ENCODE data around the gene LMBR1. TPM values are rescaled to one million over a fixed set of nuclear protein-coding genes. Genes with fewer than 3 reads are reported as not detected.
"Not testable (repeated sequence)": the region's sequence is repeated elsewhere in the genome, so short reads cannot be mapped to it uniquely, and the experiment has no call there.

Gene LMBR1
- polyA plus RNA-seq, 1 donor from 2014 or later: 68.9 TPM

DNA sequence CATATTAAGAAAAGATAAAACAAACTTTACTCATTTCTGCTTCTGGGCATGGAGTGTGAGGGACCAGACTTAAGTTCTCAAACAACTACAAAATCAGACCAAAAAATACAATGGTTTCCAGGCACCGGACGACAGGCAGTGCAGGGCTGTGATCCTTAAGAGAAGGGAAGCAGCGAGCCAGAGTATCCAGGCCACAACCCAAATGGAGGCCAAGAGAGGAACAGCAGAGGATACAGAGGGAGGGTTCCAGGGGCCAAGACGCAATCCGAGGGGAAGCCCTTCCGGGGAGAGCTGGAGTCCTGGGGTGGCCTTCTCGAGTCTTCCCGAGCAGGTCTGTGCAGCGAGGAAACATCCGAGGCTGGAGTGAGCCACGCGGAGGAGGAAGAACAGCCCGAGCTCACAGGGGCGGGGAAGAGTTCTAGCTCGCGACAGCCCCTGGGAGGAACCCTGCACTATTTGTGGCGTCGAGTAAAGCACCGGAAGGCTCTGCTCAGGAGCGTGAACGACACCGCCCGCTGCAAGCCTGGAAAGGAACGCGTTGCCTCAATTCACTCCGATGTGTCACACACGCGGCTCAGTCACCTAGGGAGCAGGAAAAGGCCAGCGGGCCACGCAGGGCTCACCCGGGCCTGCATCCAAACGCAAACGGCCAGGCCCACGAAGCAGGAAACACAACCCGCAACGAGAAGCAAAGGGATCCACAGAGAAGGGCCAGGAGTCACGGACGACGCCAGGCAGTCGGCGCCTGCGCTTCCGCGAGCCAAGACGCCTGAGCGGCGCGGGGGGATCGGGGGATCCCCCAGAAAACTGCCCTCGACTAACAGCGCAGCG is 253.3 kb downstream of the LMBR1 start:
- Histone ChIP-seq H4K20me1 (ENCODE audit: insufficient read depth) (no peaks in the 10 kb centered on the region), H3K9ac (ENCODE audit: low read length) (peak overlapping the region; percentile 72), H3K9me2 (ENCODE audit: insufficient read depth, low read length) (no peaks in the 10 kb centered on the region), H3K36me3 (ENCODE audit: insufficient read depth, low read length) (no peaks in the 10 kb centered on the region), H3K4me3 (ENCODE audit: low read length) (peak overlapping the region; percentile 87), H3K4me2 (ENCODE audit: low read length) (no peak overlapping the region), H3F3A (ENCODE audit: insufficient read depth, low read length, poor library complexity, severe bottlenecking) (no peaks in the 10 kb centered on the region), H3K27me3 (ENCODE audit: insufficient read depth, low read depth, low read length) (no peaks in the 10 kb centered on the region), H2AFZ (ENCODE audit: low read depth, low read length) (peak overlapping the region; percentile 86), H3K9me3 (ENCODE audit: low read length) (no peaks in the 10 kb centered on the region), H3K79me2 (replicated peaks; ENCODE audit: insufficient read depth, low read length) (no peaks in the 10 kb centered on the region), H3K27ac (ENCODE audit: low read length) (peak overlapping the region; percentile 30)
- TF ChIP-seq RAD21 (conservative IDR thresholded peaks at IDR 0.05) (no peak), EZH2 (IDR thresholded peaks at IDR 0.05; ENCODE audit: borderline replicate concordance, insufficient read depth, low read length, poor library complexity, severe bottlenecking) (no peak), TAF1 (IDR thresholded peaks at IDR 0.05; ENCODE audit: low read depth) (no peak), EP300 (conservative IDR thresholded peaks at IDR 0.05; ENCODE audit: poor library complexity, severe bottlenecking) (no peak)
- TF ChIP-seq, protein P1, sequence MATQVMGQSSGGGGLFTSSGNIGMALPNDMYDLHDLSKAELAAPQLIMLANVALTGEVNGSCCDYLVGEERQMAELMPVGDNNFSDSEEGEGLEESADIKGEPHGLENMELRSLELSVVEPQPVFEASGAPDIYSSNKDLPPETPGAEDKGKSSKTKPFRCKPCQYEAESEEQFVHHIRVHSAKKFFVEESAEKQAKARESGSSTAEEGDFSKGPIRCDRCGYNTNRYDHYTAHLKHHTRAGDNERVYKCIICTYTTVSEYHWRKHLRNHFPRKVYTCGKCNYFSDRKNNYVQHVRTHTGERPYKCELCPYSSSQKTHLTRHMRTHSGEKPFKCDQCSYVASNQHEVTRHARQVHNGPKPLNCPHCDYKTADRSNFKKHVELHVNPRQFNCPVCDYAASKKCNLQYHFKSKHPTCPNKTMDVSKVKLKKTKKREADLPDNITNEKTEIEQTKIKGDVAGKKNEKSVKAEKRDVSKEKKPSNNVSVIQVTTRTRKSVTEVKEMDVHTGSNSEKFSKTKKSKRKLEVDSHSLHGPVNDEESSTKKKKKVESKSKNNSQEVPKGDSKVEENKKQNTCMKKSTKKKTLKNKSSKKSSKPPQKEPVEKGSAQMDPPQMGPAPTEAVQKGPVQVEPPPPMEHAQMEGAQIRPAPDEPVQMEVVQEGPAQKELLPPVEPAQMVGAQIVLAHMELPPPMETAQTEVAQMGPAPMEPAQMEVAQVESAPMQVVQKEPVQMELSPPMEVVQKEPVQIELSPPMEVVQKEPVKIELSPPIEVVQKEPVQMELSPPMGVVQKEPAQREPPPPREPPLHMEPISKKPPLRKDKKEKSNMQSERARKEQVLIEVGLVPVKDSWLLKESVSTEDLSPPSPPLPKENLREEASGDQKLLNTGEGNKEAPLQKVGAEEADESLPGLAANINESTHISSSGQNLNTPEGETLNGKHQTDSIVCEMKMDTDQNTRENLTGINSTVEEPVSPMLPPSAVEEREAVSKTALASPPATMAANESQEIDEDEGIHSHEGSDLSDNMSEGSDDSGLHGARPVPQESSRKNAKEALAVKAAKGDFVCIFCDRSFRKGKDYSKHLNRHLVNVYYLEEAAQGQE (IDR thresholded peaks at IDR 0.05; ENCODE audit: borderline replicate concordance): no peak
- TF ChIP-seq, protein P2, sequence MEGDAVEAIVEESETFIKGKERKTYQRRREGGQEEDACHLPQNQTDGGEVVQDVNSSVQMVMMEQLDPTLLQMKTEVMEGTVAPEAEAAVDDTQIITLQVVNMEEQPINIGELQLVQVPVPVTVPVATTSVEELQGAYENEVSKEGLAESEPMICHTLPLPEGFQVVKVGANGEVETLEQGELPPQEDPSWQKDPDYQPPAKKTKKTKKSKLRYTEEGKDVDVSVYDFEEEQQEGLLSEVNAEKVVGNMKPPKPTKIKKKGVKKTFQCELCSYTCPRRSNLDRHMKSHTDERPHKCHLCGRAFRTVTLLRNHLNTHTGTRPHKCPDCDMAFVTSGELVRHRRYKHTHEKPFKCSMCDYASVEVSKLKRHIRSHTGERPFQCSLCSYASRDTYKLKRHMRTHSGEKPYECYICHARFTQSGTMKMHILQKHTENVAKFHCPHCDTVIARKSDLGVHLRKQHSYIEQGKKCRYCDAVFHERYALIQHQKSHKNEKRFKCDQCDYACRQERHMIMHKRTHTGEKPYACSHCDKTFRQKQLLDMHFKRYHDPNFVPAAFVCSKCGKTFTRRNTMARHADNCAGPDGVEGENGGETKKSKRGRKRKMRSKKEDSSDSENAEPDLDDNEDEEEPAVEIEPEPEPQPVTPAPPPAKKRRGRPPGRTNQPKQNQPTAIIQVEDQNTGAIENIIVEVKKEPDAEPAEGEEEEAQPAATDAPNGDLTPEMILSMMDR (IDR thresholded peaks at IDR 0.05; ENCODE audit: poor library complexity, severe bottlenecking): no peak

DNA sequence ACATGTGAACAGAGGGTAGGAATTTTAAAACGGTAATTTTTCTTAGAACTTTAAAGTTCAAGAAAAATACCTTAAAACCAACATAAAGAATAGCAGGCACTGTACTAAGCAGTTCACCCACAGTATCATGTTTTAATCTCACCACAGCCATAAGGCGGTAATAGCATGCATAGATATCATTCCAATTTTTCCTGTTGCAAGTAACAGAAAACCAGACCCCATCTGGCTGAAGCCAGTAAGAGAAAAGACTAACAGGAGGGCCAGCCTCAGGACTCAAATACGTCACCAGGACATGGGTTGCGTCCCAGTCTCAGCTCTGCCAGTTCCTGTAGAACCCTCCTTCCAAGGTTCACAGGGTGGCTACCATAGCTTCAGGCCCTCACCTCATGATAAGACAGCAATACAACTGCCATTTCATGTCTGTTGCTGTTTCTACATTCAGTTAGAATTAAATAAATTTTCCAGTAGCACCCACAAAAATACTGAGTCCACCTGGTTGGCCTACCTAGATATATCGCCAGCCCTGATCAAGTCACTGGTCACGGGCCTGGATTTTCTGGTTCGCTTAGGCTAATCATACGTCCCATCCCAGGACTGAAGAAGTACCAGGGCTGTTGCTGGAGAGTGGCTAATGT is 254.4 kb downstream of the LMBR1 start:
- no peaks in the 10 kb centered on the region for H3K9me2 ChIP-seq (ENCODE audit: insufficient read depth, low read length)
- no peak overlapping the region for H3K4me2 ChIP-seq (ENCODE audit: low read length)
- no peaks in the 10 kb centered on the region for H3K79me2 ChIP-seq (replicated peaks; ENCODE audit: insufficient read depth, low read length)
- H3K4me3 ChIP-seq (ENCODE audit: low read length): peak overlapping the region; percentile 32
- no peaks in the 10 kb centered on the region for H3F3A ChIP-seq (ENCODE audit: insufficient read depth, low read length, poor library complexity, severe bottlenecking)
- H2AFZ ChIP-seq (ENCODE audit: low read depth, low read length): no peak overlapping the region
- TF ChIP-seq, protein P1 (IDR thresholded peaks at IDR 0.05; ENCODE audit: borderline replicate concordance): no peak
- no peak for TF ChIP-seq RAD21 (conservative IDR thresholded peaks at IDR 0.05)
- TF ChIP-seq MXI1 (conservative IDR thresholded peaks at IDR 0.05; ENCODE audit: poor library complexity, severe bottlenecking): no peak
- TF ChIP-seq POLR2AphosphoS5 (IDR thresholded peaks at IDR 0.05): no peak
- TF ChIP-seq EZH2 (IDR thresholded peaks at IDR 0.05; ENCODE audit: borderline replicate concordance, insufficient read depth, low read length, poor library complexity, severe bottlenecking): no peak
- no peak for TF ChIP-seq TAF1 (IDR thresholded peaks at IDR 0.05; ENCODE audit: low read depth)
- TF ChIP-seq, protein P2 (IDR thresholded peaks at IDR 0.05; ENCODE audit: poor library complexity, severe bottlenecking): no peak
- TF ChIP-seq SMC3 (conservative IDR thresholded peaks at IDR 0.05; ENCODE audit: poor library complexity): no peak
- no peak for TF ChIP-seq EP300 (conservative IDR thresholded peaks at IDR 0.05; ENCODE audit: poor library complexity, severe bottlenecking)
- no peaks in the 10 kb centered on the region for H3K27me3 ChIP-seq (ENCODE audit: insufficient read depth, low read depth, low read length)
- H3K27ac ChIP-seq (ENCODE audit: low read length): no peak overlapping the region
- H3K36me3 ChIP-seq (ENCODE audit: insufficient read depth, low read length): no peaks in the 10 kb centered on the region
- no peak overlapping the region for H3K9ac ChIP-seq (ENCODE audit: low read length)
- no peaks in the 10 kb centered on the region for H3K9me3 ChIP-seq (ENCODE audit: low read length)
- no peaks in the 10 kb centered on the region for H4K20me1 ChIP-seq (ENCODE audit: insufficient read depth)

DNA sequence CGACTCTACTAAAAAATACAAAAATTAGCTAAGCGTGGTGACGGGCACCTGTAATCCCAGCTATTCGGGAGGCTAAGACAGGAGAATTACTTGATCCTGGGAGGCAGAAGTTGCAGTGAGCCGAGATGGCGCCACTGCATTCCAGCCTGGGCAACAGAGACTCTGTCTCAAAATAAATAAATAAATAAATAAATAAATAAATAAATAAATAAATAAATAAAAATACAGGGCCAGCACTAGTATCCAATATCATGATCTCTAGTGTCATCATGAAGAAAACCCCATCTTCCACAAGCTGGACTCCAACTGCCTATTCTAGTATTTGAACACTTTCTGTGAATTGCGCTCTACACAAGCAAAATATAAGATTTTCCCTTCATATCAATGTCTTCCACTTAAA is 255.9 kb downstream of the LMBR1 start:
- H2AFZ ChIP-seq (ENCODE audit: low read depth, low read length); H3K27me3 ChIP-seq (ENCODE audit: insufficient read depth, low read depth, low read length); H3K9ac ChIP-seq (ENCODE audit: low read length); H3F3A ChIP-seq (ENCODE audit: insufficient read depth, low read length, poor library complexity, severe bottlenecking); H3K9me2 ChIP-seq (ENCODE audit: insufficient read depth, low read length); H3K27ac ChIP-seq (ENCODE audit: low read length); H4K20me1 ChIP-seq (ENCODE audit: insufficient read depth); H3K4me2 ChIP-seq (ENCODE audit: low read length); H3K79me2 ChIP-seq (replicated peaks; ENCODE audit: insufficient read depth, low read length); H3K36me3 ChIP-seq (ENCODE audit: insufficient read depth, low read length); H3K9me3 ChIP-seq (ENCODE audit: low read length): not testable (repeated sequence)
- H3K4me3 ChIP-seq (ENCODE audit: low read length): peak overlapping the region; percentile 23
